ENCODE data around the gene PRCP.

The PRCP gene

GRCh38 chr11:82823647-82824619, 76.3 kb downstream of the PRCP start:
- no peak for DNase-seq

GRCh38 chr11:82818409-82819043, 81.7 kb downstream of the PRCP start:
- no peak for DNase-seq

GRCh38 chr11:82815406-82815805, 84.8 kb downstream of the PRCP start:
- no peak for DNase-seq

- no peak for DNase-seq
Measured at GRCh38 chr11:82814379-82814778, 85.9 kb downstream of the PRCP start.

- no peak for DNase-seq
Measured at GRCh38 chr11:82811369-82811768, 88.9 kb downstream of the PRCP start.

- DNase-seq = no peak
Measured at GRCh38 chr11:82810738-82811137, 89.5 kb downstream of the PRCP start.

GRCh38 chr11:82810326-82810725, 89.9 kb downstream of the PRCP start:
- no peak for DNase-seq

GRCh38 chr11:82807646-82808045, 92.6 kb downstream of the PRCP start:
- DNase-seq = no peak

GRCh38 chr11:82802710-82803109, 97.5 kb downstream of the PRCP start:
- DNase-seq = no peak

GRCh38 chr11:82796998-82797961, 103.0 kb downstream of the PRCP start:
- no peak for DNase-seq

GRCh38 chr11:82794490-82794889, 105.7 kb downstream of the PRCP start:
- DNase-seq = no peak

- DNase-seq = no peak
Measured at GRCh38 chr11:82792822-82793569, 107.2 kb downstream of the PRCP start.

- DNase-seq = no peak
Measured at GRCh38 chr11:82792319-82792718, 107.9 kb downstream of the PRCP start.

GRCh38 chr11:82791779-82792178, 108.5 kb downstream of the PRCP start:
- DNase-seq = no peak

GRCh38 chr11:82790723-82791484, 109.3 kb downstream of the PRCP start:
- DNase-seq = no peak

- DNase-seq = no peak
Measured at GRCh38 chr11:82787981-82788380, 112.2 kb downstream of the PRCP start.

GRCh38 chr11:82786836-82787235, 113.4 kb downstream of the PRCP start:
- no peak for DNase-seq

- no peak for DNase-seq
Measured at GRCh38 chr11:82786001-82786400, 114.2 kb downstream of the PRCP start.

GRCh38 chr11:82782825-82783374, 117.3 kb downstream of the PRCP start:
- no peak for DNase-seq

- DNase-seq = no peak
Measured at GRCh38 chr11:82778776-82779175, 121.5 kb downstream of the PRCP start.

GRCh38 chr11:82776377-82776776, 123.9 kb downstream of the PRCP start:
- no peak for DNase-seq
